Psoas muscle (tissue), 8 donors: ENCODE measurements around the gene TMEM98. TPM values are rescaled to one million over a fixed set of nuclear protein-coding genes. Genes with fewer than 3 reads are reported as not detected.
"Not testable (repeated sequence)": the region's sequence is repeated elsewhere in the genome, so short reads cannot be mapped to it uniquely, and the experiment has no call there.

Source experiments
- ATAC-seq, 4 donors: fragments of 200-7000 bp; cut with Tn5 transposase; one replicate each; pipeline ENCODE4 v1.9.1; 2020; ENCODE audit warnings: moderate library complexity in 3 of 4, mild to moderate bottlenecking in 2 of 4
- DNase-seq, 2 donors: peaks; one replicate each; pipeline ENCODE4 v3.0.0-alpha.2; 2020
- H3K27ac ChIP-seq: fragments of 200-600 bp; one replicate; pipeline ENCODE4 v1.8.0; 2022
- H3K27me3 ChIP-seq, 3 donors: fragments of 200-600 bp in 1 of 3; one replicate each; pipeline versions ENCODE4 v1.6.1 to v1.8.0; 2013 to 2022; ENCODE audit warnings: low read length in 2 of 3, mild to moderate bottlenecking in 2 of 3, moderate library complexity in 1 of 3; ENCODE audit not compliant: insufficient read depth in 3 of 3
- H3K36me3 ChIP-seq, 2 donors: fragments of 200-600 bp in 1 of 2; one replicate each; pipeline versions ENCODE4 v1.6.1 to v1.8.0; 2013 to 2022; ENCODE audit warnings: low read depth in 1 of 2, mild to moderate bottlenecking in 1 of 2, moderate library complexity in 1 of 2; ENCODE audit not compliant: insufficient read depth in 1 of 2
- H3K4me1 ChIP-seq: fragments of 200-600 bp; one replicate; pipeline ENCODE4 v1.8.0; 2022
- H3K4me3 ChIP-seq: fragments of 200-600 bp; one replicate; pipeline ENCODE4 v1.8.0; 2022; ENCODE audit warnings: mild to moderate bottlenecking
- H3K9me3 ChIP-seq: fragments of 200-600 bp; one replicate; pipeline ENCODE4 v1.8.0; 2022
- WGBS, 3 donors: extraction: QIAGEN DNeasy Blood & Tissue Kit; methylation state at CpG; one replicate each; pipeline versions ENCODE4 v1.1.6 to v1.1.7; 2013; 5-methylcytosine and 5-hydroxymethylcytosine counted together
- intact Hi-C, 2 donors: fragments of 100-400 bp; cut with DNase I; formaldehyde crosslinking; loops; one replicate each; pipeline versions ENCODE4 v1.11.0 to v1.14.2; 2022
- polyA plus RNA-seq, 3 donors: library from polyadenylated mRNA; stranded (reverse); fragments of 200-250 nt; gene quantifications; one replicate each; pipeline ENCODE4 v1.2.3, GENCODE V29; 2013
- total RNA-seq, 4 donors: library from RNA; stranded (reverse); fragmentation: NEBNext Ultra II Directional in 2 of 4; extraction: Animal tissue kit (Norgen Biotek cat#: 25700) in 2 of 4; gene quantifications; one replicate each; pipeline versions ENCODE4 v1.2.1 to v1.2.4, GENCODE V29; 2021 to 2023
- TF ChIP-seq, protein P1 (sequence below): fragments of 200-600 bp; IDR thresholded peaks from one replicate; pipeline ENCODE4 v1.8.0; 2022; ENCODE audit warnings: antibody characterized with exemption
- donor health status: healthy with polysubstance abuse.
- donor health status: DM: no; HTN: no; CAD: no; lungs with moderate emphysema.
- donor health status: Bipolar disorder and iron deficiency.
- donor health status: healthy.
- donor health status: DM: yes; HTN: yes; CAD: no.
- donor health status: DM: no; HTN: no; CAD: no.
- donor health status: DM: no; HTN: no; CAD: no.
- donor health status: DM: yes; HTN: yes; CAD: no.

The TMEM98 gene
- total and polyA plus RNA-seq, 7 donors, result 1.4 to 5.7 (median 3.6) TPM

DNA sequence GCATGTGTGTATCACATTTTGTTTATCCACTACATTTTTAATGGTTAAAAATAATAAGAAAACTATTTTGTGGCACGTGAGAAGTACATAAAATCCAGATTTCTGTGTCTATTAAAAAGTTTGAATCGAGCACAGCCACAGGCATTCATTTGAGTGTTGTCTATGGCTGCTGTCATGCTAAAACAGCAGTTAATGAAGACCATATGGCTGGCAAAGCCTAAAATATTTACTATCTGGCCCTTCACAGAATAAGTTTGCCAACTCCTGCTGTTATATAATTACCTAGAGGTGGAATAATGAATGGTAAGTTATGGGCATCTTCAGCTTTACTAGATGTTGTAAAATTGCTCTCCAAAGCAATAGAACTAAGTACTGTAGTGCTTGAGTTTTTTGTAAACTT is 30.5 kb downstream of the TMEM98 start:
- no peak for ATAC-seq
- TF ChIP-seq, protein P1, sequence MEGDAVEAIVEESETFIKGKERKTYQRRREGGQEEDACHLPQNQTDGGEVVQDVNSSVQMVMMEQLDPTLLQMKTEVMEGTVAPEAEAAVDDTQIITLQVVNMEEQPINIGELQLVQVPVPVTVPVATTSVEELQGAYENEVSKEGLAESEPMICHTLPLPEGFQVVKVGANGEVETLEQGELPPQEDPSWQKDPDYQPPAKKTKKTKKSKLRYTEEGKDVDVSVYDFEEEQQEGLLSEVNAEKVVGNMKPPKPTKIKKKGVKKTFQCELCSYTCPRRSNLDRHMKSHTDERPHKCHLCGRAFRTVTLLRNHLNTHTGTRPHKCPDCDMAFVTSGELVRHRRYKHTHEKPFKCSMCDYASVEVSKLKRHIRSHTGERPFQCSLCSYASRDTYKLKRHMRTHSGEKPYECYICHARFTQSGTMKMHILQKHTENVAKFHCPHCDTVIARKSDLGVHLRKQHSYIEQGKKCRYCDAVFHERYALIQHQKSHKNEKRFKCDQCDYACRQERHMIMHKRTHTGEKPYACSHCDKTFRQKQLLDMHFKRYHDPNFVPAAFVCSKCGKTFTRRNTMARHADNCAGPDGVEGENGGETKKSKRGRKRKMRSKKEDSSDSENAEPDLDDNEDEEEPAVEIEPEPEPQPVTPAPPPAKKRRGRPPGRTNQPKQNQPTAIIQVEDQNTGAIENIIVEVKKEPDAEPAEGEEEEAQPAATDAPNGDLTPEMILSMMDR, result no peak
- H3K36me3 ChIP-seq, result no peaks in the 10 kb centered on the region
- WGBS, 3 donors, result 21 to 26% (median 22%) methylated on average over 2 of the region's 2 CpGs
- no peaks in the 10 kb centered on the region for H3K9me3 ChIP-seq
- peaks cover 0 to 6% (median 5%) of the 10 kb centered on the region in 3 donors for H3K27me3 ChIP-seq
- no peak overlapping the region for H3K27ac ChIP-seq
- intact Hi-C loops, result no loop called here
- H3K4me3 ChIP-seq, result no peak overlapping the region
- no peak for DNase-seq
- no peaks in the 10 kb centered on the region for H3K4me1 ChIP-seq

DNA sequence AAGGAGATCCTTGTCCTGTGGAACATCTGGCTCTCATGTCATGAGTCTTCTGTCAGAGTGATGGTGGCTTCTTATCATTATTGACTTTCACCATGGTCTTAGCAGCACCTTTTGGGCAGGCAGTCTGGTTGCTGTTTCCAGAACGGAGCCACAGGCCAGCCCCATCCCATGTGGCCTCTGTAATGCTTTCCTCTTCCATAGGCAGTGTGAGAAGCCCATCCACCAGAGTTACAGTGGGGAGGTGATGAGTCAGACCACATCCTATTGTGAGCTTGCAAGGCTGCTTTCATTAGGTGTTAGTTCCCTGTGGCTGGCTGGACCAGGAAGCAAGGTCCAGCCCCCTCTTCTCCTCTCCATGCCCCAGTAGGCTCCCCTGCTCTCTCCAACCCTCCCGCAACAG is 32.9 kb downstream of the TMEM98 start:
- no peak for ATAC-seq
- Histone ChIP-seq H3K36me3 (no peaks in the 10 kb centered on the region), H3K27ac (no peak overlapping the region), H3K27me3 (peaks cover 0 to 5% (median 2%) of the 10 kb centered on the region in 3 donors), H3K4me3 (no peak overlapping the region), H3K9me3 (no peaks in the 10 kb centered on the region), H3K4me1 (no peaks in the 10 kb centered on the region)
- TF ChIP-seq, protein P1, result no peak
- intact Hi-C loops, result no loop called here
- no peak for DNase-seq
- 63 to 82% (median 72%) methylated on average over 2 of the region's 2 CpGs for WGBS, 3 donors

DNA sequence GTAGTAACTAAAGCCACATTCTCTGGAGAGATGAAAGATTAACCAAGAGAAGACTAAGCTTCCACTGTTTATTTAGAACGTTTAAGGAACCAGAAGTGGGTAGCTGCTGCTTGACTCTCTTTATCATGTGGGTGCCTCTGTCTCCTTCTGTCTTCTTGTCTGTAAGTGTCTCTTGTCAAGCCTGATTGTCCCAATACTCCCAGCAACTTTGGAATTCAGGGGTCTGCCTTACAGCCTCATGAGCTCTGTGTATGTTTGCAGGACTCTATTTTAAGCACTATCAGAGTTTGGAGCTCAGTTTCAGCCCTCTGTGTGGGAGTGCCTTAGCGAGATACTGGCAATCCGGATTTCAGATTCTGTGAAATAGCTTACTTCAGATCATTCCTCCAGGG is 34.4 kb downstream of the TMEM98 start:
- no peak for ATAC-seq
- 54 to 59% (median 55%) methylated on average over 3 of the region's 3 CpGs for WGBS, 3 donors

DNA sequence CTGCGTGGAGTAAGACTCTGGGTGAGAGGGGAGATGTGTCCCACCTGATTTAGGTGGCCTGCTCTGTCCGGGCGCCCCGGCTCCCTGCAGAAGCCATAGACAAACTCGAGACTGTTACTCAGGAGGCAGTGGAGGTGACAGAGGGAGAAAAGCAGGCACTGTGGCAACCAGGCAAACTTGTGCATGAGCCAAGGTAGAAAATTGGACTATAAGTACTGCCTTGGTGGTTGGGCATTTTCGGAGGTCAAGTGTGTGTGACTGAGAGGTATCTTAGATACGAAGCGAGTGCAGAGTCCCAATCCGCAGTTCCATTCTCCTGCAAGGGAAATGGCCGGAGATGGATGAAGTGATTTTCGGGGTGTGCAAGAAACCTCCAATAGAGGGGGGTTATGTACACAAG is 36.6 kb downstream of the TMEM98 start:
- TF ChIP-seq, protein P1, result no peak
- ATAC-seq, result no peak
- intact Hi-C loops, result no loop called here
- peaks cover 0 to 5% (median 2%) of the 10 kb centered on the region in 3 donors for H3K27me3 ChIP-seq
- no peak overlapping the region for H3K27ac ChIP-seq
- H3K9me3 ChIP-seq, result no peaks in the 10 kb centered on the region
- H3K4me1 ChIP-seq, result no peaks in the 10 kb centered on the region
- no peak overlapping the region for H3K4me3 ChIP-seq
- WGBS, 3 donors, result 79 to 83% (median 83%) methylated on average over 11 of the region's 11 CpGs
- H3K36me3 ChIP-seq, result no peaks in the 10 kb centered on the region
- DNase-seq, result no peak

More for the DNA sequence above, 34.4 kb downstream of the TMEM98 start:
- no peak overlapping the region for H3K4me3 ChIP-seq
- H3K9me3 ChIP-seq, result no peaks in the 10 kb centered on the region
- H3K4me1 ChIP-seq, result no peaks in the 10 kb centered on the region
- no peaks in the 10 kb centered on the region for H3K36me3 ChIP-seq
- TF ChIP-seq, protein P1, result no peak
- intact Hi-C loops, result no loop called here
- no peak overlapping the region for H3K27ac ChIP-seq
- DNase-seq, result no peak
- H3K27me3 ChIP-seq, result peaks cover 0 to 5% (median 2%) of the 10 kb centered on the region in 3 donors

DNA sequence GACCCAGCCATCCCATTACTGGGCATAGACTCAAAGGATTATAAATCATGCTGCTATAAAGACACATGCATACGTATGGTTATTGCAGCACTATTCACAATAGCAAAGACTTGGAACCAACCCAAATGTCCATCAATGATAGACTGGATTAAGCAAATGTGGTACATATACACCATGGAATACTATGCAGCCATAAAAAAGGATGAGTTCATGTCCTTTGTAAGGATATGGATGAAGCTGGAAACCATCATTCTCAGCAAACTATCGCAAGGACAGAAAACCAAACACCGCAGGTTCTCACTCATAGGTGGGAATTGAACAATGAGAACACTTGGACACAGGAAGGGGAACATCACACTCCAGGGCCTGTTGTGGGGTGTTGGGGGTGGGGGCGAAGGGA is 41.3 kb downstream of the TMEM98 start:
- DNase-seq, result not testable (repeated sequence)

More for the DNA sequence above, 41.3 kb downstream of the TMEM98 start:
- H3K9me3 ChIP-seq, H3K27me3 ChIP-seq, intact Hi-C loops, H3K4me3 ChIP-seq, H3K27ac ChIP-seq, ATAC-seq, H3K4me1 ChIP-seq, H3K36me3 ChIP-seq: not testable (repeated sequence)
- WGBS, 3 donors, result 83 to 90% (median 88%) methylated on average over 4 of the region's 4 CpGs
